GM13977 (cell line): ENCODE measurements around the gene FBP1.

Source experiments
- DNase-seq: peaks from one replicate; pipeline ENCODE4 v3.0.0; 2012; ENCODE audit warnings: low spot score
- in situ Hi-C: fragments of 300-500 bp; cut with MboI; formaldehyde crosslinking; loops from one replicate; pipeline ENCODE4 v1.12.0; 2022; ENCODE audit warnings: low sequenced_read_pairs, low pct_unique_long_range_greater_than_20kb, mixed read lengths, inconsistent platforms; ENCODE audit not compliant: unreplicated experiment
- TF ChIP-seq, protein P1 (sequence below): IDR thresholded peaks from 2 replicates; pipeline ENCODE4 v1.5.1; 2012; ENCODE audit warnings: mild to moderate bottlenecking, control low read depth; ENCODE audit not compliant: insufficient read depth; ENCODE audit errors: extremely low read depth, missing control alignments

The FBP1 gene

DNA sequence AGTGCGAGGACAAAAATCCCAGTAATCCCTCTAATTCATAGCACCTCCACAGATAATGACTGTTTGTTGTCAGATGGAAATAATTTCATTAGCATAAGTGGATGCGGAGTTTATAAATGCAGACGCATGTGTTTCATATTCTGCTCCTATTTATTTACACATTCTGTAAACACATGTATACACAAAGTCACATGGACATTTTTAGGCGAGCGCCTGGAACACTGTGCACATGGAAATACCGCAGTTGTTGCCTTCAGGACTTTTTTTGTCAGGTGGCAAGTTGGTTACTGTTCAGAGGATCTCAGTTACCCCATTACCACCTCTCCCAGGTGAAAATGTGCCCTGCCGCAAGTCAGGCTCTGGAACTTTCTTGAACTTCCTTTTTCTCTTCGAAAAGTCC, 40.3 kb upstream of the FBP1 start:
- in situ Hi-C loops: no loop called here
- TF ChIP-seq, protein P1, sequence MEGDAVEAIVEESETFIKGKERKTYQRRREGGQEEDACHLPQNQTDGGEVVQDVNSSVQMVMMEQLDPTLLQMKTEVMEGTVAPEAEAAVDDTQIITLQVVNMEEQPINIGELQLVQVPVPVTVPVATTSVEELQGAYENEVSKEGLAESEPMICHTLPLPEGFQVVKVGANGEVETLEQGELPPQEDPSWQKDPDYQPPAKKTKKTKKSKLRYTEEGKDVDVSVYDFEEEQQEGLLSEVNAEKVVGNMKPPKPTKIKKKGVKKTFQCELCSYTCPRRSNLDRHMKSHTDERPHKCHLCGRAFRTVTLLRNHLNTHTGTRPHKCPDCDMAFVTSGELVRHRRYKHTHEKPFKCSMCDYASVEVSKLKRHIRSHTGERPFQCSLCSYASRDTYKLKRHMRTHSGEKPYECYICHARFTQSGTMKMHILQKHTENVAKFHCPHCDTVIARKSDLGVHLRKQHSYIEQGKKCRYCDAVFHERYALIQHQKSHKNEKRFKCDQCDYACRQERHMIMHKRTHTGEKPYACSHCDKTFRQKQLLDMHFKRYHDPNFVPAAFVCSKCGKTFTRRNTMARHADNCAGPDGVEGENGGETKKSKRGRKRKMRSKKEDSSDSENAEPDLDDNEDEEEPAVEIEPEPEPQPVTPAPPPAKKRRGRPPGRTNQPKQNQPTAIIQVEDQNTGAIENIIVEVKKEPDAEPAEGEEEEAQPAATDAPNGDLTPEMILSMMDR: no peak
- no peak for DNase-seq

DNA sequence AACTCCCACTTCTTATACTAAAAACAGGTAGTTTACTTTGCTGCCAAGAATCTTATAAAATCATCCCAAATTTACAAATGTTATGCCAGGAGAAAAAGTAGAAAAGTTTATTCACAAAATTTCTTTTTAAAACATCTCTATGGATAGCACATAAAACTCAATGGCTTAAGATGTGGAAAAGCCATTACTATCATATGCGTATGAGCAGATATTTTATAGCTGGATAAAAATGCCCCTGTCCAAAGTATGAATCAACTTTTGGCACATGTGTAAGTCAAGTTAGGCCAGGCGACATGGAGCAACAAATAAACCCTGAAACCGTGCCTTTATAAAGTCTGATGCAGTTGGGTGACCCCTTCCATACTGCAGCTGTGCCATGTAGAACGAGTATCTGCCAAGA, 38.6 kb upstream of the FBP1 start:
- no peak for DNase-seq
- TF ChIP-seq, protein P1: no peak
- in situ Hi-C loops: no loop called here

DNA sequence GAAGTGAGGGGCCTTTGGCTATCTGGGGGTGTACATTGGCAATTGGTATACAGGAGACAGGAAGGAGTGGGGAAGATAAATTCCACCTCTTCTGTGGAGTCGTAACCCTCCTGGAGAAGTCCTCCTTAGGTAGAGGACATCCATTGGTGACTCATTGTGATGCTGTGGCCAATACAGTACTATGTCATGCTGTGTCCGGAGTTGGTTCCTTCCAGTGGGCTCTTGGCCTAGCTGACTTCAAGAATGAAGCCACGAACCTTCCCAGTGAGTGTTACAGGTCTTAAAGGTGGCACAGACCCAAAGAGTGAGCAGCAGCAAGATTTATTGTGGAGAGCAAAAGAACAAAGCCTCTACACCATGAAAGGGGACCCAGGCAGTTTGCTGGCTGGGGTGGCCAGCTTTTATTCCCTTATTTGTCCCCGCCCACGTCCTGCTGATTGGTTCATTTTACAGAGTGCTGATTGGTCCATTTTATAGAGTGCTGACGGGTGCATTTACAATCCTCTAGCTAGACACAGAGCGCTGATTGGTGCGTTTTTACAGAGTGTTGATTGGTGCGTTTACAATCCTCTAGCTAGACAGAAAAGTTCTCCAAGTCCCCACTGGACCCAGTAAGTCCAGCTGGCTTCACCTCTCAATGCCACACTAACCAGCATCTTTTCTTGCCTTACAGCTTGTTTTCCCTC, 37.3 kb upstream of the FBP1 start:
- in situ Hi-C loops: no loop called here
- TF ChIP-seq, protein P1: no peak
- DNase-seq: no peak

DNA sequence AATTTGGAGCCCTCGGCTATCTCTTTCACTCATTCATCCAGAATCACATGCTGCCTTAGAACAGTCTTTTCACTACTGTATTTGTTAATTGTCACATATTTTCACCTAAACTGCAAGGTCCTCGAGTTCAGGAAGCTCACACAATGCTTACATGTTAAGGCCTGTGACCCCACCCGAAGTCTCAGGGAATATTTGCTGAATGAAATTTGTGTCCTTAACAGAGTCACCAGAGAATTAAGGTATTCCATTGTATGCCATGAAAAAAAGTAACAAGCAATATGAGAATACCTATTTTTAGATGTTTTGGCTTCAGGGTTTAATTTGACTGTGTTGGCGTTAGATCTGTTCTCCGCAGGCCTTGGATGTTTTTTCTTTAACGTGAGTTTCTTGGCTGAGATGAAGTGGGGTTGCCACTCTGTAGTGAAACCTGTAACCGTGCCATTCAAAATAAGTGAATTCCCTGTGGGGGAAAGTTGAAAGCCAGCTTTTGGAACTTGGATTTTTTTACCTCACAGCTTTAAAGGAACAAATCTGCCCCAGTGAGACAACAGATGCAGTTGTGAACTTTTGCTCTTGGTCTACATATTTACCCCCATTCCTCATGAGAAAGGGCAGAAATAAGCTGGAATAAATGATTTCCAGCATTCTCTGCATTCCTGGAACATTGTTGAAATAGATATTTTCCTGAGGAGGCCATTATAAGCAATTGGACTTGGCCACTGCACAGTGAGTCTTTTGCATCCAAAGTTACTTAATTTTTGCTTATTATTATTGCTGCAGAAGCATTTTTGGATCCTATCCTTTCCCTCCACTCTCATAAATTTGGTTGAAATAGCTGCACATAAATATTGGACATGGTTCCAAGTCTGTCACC, 35.9 kb upstream of the FBP1 start:
- in situ Hi-C loops: no loop called here
- no peak for DNase-seq
- TF ChIP-seq, protein P1: no peak

DNA sequence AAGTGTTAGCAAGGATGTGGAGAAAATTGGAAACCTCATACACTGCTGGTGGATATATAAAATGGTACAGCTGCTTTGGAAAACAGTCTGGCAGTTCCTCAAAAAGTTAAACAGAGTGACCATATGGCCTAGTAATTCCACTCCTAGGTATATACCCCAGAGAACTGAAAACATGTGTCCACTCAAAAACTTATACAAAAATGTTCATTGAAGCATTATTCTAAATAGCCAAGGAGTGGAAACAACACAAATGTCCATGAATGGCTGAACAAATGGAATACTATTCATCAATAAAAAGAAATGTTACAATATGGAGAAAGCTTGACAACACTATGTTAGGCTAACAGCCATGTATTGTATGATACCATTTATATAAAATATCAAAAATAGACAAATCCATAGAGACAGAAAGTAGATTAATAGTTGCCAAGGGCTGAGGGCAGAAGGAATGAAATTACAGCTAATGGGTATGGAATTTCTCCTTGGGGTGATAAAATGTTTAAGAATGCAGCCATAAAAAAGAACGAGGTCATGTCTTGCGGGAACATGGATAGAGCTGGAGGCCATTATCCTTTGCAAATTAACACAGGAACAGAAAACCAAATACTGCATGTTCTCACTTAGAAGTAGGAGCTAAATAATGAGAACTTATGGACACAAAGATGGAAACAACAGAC, 33.6 kb upstream of the FBP1 start:
- in situ Hi-C loops: no loop called here
- TF ChIP-seq, protein P1: no peak
- no peak for DNase-seq

DNA sequence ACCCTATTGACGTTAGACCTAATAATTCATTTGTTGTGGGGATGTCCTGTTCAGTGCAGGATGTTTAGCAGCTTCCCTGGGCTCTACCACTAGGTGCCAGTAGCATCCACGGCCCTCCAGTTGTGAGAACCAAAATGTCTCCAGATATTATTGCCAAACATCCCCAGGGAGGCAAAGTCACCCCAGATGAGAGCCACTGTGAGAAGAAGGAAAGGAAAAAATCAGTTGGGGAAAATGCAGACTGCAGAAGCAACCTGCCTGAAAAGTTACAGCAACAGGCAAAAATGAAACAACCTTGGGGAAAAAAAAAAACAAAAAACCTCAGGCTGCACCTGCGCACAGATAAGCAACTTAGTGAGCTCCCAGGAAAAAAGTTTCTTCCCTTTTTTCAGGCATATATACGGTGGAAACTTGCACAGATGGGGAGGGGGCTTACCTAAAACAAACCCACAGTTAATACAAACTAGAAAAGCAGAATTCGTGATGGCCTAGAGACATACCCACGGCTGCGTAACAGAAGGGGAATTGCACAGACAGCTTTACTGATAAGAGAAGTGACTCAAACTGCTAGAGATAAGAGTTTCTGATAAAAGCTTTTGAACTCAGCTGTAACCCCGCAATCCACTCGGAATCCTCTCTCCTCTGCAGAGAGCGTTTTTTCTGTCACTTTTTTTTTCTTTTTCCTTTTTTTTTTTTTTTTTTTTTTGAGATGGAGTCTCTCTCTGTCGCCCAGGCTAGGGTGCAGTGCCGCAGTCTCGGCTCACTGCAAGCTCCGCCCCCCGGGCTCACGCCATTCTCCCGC, 29.8 kb upstream of the FBP1 start:
- TF ChIP-seq, protein P1: peak; percentile 79
- peak; percentile 61 for DNase-seq
- in situ Hi-C loops: no loop called here
